HCT116 (cell line): ENCODE data around the gene RASSF7.

Experiments
- CEBPB ChIP-seq: IDR thresholded peaks from 2 replicates; pipeline ENCODE4 v1.6.1; 2012; ENCODE audit warnings: low read depth
- POLR2A ChIP-seq: IDR thresholded peaks from 2 replicates; pipeline ENCODE4 v1.7.0; 2011; ENCODE audit warnings: borderline replicate concordance; ENCODE audit not compliant: insufficient read depth, insufficient read length; ENCODE audit errors: extremely low read depth
- POLR2AphosphoS5 ChIP-seq: IDR thresholded peaks from 2 replicates; pipeline ENCODE4 v1.6.1; 2011; ENCODE audit warnings: mild to moderate bottlenecking, low read depth, low read length, moderate library complexity
- TF ChIP-seq, protein P1 (sequence below), 3 experiments: fragments of 200-600 bp in 1 of 3; sonication (generic) in 1 of 3; IDR thresholded peaks in 2 of 3; conservative IDR thresholded peaks in 1 of 3; 2 replicates each; pipeline ENCODE4 v1.5.1; 2012 to 2017; ENCODE audit warnings: low read depth in 2 of 3, low read length in 2 of 3, antibody characterized with exemption in 1 of 3, borderline replicate concordance in 1 of 3, control low read depth in 1 of 3, mild to moderate bottlenecking in 1 of 3, mixed read lengths in 1 of 3, mixed run types in 1 of 3, moderate library complexity in 1 of 3; ENCODE audit not compliant: insufficient read depth in 1 of 3
- TF ChIP-seq, protein P2 (sequence below): IDR thresholded peaks from 2 replicates; pipeline ENCODE4 v1.6.1; 2011; ENCODE audit warnings: mild to moderate bottlenecking, low read length, moderate library complexity; ENCODE audit not compliant: insufficient replicate concordance; ENCODE audit errors: extremely low read depth

DNA sequence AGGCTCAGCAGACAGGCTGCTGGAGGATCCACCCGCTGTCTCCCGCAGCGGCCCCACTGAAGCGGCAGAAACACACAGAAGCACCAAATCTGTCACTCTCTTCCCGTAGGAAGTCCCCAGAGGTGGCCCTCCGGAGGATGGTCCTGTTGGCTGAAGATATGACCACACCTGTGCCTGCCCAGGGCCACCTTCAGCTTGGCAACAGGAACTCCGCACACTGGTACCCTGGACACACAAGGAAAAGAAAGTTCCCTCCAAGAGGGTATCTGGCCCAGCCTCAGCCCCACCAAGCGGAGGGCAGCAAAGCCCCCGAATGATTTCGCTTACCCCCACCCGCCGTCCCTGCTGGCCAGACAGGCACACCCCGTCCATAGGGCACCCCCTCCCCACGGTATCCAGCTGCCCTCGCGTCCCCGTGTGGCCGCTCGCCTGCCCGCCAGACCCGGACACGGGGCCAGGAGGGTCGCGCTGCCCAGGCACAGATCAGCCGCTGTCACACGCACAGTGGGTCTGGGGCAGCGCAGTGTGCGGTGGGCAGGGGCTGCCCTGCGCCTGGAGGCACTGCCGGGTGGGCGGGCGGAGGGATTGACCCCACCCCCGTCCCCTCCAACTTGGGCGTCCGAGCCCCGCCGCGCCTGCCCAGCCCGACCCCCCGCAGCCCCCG lies 7.0 kb downstream of the RASSF7 start:
- TF ChIP-seq POLR2A (no peak), POLR2AphosphoS5 (0 out of 2 replicates have a peak, but pooled peaks have one; percentile 8), CEBPB (no peak)
- TF ChIP-seq, protein P1, sequence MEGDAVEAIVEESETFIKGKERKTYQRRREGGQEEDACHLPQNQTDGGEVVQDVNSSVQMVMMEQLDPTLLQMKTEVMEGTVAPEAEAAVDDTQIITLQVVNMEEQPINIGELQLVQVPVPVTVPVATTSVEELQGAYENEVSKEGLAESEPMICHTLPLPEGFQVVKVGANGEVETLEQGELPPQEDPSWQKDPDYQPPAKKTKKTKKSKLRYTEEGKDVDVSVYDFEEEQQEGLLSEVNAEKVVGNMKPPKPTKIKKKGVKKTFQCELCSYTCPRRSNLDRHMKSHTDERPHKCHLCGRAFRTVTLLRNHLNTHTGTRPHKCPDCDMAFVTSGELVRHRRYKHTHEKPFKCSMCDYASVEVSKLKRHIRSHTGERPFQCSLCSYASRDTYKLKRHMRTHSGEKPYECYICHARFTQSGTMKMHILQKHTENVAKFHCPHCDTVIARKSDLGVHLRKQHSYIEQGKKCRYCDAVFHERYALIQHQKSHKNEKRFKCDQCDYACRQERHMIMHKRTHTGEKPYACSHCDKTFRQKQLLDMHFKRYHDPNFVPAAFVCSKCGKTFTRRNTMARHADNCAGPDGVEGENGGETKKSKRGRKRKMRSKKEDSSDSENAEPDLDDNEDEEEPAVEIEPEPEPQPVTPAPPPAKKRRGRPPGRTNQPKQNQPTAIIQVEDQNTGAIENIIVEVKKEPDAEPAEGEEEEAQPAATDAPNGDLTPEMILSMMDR (IDR thresholded peaks at IDR 0.05 in 2 of 3, conservative IDR thresholded peaks at IDR 0.05 in 1 of 3; ENCODE audit: borderline replicate concordance in 1 of 3, insufficient read depth in 1 of 3, low read depth in 2 of 3, low read length in 2 of 3), result no peak
- TF ChIP-seq, protein P2, sequence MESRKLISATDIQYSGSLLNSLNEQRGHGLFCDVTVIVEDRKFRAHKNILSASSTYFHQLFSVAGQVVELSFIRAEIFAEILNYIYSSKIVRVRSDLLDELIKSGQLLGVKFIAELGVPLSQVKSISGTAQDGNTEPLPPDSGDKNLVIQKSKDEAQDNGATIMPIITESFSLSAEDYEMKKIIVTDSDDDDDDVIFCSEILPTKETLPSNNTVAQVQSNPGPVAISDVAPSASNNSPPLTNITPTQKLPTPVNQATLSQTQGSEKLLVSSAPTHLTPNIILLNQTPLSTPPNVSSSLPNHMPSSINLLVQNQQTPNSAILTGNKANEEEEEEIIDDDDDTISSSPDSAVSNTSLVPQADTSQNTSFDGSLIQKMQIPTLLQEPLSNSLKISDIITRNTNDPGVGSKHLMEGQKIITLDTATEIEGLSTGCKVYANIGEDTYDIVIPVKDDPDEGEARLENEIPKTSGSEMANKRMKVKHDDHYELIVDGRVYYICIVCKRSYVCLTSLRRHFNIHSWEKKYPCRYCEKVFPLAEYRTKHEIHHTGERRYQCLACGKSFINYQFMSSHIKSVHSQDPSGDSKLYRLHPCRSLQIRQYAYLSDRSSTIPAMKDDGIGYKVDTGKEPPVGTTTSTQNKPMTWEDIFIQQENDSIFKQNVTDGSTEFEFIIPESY, result no peak
